Calu3 (cell line): ENCODE measurements around the gene TMEM63B. TPM values are rescaled to one million over a fixed set of nuclear protein-coding genes. Genes with fewer than 3 reads are reported as not detected.
A peak's percentile ranks its signal among the peaks of the same experiment; 100 is the strongest.

Experiments
- BruUV-seq: library from RNA; stranded (reverse); fragments of 400-500 nt; replicated peaks from 2 replicates; lab custom pipeline; 2021; lab: Mats Ljungman, UMichigan
- CTCF ChIA-PET: fragments of 300-600 bp; sonication (Branson Sonifier 250); formaldehyde crosslinking; loops from one replicate; lab custom pipeline; 2022; ENCODE audit warnings: antibody characterized with exemption; lab: Charles Lee
- DNase-seq: peaks from one replicate; pipeline ENCODE4 v3.0.0; 2022
- H3K27ac Mint-ChIP-seq: one replicate; pipeline ENCODE4 v1.8.0; 2022; ENCODE audit warnings: mixed read lengths; ENCODE audit not compliant: unreplicated experiment
- H3K27me3 Mint-ChIP-seq: one replicate; pipeline ENCODE4 v1.8.0; 2022; ENCODE audit warnings: mixed read lengths; ENCODE audit not compliant: unreplicated experiment
- H3K36me3 Mint-ChIP-seq: one replicate; pipeline ENCODE4 v1.8.0; 2022; ENCODE audit warnings: mild to moderate bottlenecking, moderate library complexity, mixed read lengths; ENCODE audit not compliant: insufficient read depth, unreplicated experiment
- H3K4me1 Mint-ChIP-seq: one replicate; pipeline ENCODE4 v1.8.0; 2022; ENCODE audit warnings: mild to moderate bottlenecking, low read depth, mixed read lengths; ENCODE audit not compliant: unreplicated experiment
- H3K4me3 Mint-ChIP-seq: one replicate; pipeline ENCODE4 v1.8.0; 2022; ENCODE audit warnings: mild to moderate bottlenecking, low read depth, moderate library complexity, mixed read lengths; ENCODE audit not compliant: unreplicated experiment
- H3K9me3 Mint-ChIP-seq: one replicate; pipeline ENCODE4 v1.8.0; 2022; ENCODE audit warnings: low read depth, mixed read lengths; ENCODE audit not compliant: unreplicated experiment
- intact Hi-C: fragments of 100-400 bp; cut with micrococcal nuclease; formaldehyde crosslinking; loops from one replicate; pipeline ENCODE4 v1.10.0; 2022; ENCODE audit not compliant: unreplicated experiment
- total RNA-seq: library from RNA; stranded (reverse); gene quantifications from 2 replicates; pipeline ENCODE4 v1.2.3, GENCODE V29; 2022
- TF ChIP-seq, protein P1 (sequence below): fragments of 200-600 bp; IDR thresholded peaks from one replicate; pipeline ENCODE4 v1.8.0; 2022; ENCODE audit warnings: antibody characterized with exemption; ENCODE audit not compliant: unreplicated experiment

Gene TMEM63B
- total RNA-seq, 1 experiment from 2014 or later = 84.2 TPM

DNA sequence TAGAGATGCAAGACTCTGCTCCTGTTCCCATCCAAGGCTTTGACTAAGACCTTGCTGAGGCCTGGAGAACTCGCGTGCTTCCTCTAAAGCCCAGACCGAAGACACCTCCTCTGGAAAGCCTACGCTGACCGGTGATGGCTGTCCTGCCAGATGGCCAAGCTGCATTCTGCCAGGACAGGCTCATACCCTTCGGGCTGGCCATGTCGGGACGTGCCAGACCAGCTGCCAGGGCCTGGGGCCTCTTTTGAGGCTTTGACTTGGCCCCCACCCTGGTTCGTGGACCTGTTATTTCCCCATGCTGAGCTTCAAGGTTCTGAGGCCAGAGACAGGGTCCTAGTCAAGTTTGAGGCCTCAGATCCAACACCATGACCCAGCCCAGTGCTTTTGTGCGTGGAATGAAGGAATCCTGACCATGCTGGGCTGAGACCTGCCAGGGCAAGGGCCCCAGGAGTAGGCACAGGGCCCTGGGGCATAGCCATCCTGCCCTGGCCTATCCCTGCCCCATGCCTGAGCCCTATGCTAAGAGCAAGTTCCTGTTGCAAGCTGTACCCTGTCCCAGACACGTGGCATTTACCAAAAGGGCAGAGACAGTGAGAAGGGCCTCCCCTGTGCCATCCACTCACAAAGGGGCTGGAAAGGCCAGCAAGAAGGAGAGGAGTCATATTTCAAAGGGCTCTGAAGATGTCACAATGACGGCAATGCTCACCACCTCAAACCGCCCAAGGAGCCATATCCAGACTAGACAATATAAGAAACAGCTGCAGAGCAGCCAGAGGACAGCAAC is 42.9 kb upstream of the TMEM63B start:
- Mint-ChIP-seq H3K36me3 (peaks cover 20% of the 10 kb centered on the region), H3K27ac (no peak overlapping the region), H3K9me3 (no peaks in the 10 kb centered on the region), H3K4me1 (peaks cover 10% of the 10 kb centered on the region), H3K27me3 (no peaks in the 10 kb centered on the region), H3K4me3 (no peak overlapping the region)
- TF ChIP-seq, protein P1, sequence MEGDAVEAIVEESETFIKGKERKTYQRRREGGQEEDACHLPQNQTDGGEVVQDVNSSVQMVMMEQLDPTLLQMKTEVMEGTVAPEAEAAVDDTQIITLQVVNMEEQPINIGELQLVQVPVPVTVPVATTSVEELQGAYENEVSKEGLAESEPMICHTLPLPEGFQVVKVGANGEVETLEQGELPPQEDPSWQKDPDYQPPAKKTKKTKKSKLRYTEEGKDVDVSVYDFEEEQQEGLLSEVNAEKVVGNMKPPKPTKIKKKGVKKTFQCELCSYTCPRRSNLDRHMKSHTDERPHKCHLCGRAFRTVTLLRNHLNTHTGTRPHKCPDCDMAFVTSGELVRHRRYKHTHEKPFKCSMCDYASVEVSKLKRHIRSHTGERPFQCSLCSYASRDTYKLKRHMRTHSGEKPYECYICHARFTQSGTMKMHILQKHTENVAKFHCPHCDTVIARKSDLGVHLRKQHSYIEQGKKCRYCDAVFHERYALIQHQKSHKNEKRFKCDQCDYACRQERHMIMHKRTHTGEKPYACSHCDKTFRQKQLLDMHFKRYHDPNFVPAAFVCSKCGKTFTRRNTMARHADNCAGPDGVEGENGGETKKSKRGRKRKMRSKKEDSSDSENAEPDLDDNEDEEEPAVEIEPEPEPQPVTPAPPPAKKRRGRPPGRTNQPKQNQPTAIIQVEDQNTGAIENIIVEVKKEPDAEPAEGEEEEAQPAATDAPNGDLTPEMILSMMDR = no peak
- intact Hi-C loops = no loop called here
- BruUV-seq = no TSS peak
- DNase-seq = no peak
- CTCF ChIA-PET = interaction anchor here (0.5 to 0.7 kb wide), 7 partner anchors 35 to 1062 kb away, joined by 3 to 15 read pairs (median 3); no protein-coding TSS in a partner anchor

DNA sequence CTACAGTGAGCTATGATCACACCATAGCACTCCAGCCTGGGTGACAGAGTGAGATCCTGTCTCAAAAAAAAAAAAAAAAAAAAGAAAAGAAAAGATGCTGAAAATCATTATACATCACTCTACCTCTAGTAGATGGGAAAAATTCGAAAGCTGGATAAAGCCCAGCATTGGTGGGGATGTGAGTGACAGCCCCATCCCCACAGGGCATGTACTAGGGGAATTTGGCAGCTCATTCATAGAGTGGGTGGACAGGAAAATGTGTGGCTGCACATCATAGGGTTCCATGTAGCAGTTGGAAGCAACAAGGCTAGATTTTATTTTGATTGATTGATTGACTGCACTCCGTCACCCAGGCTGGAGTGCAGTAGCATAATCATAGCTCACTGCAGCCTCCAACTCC is 42.1 kb upstream of the TMEM63B start:
- Mint-ChIP-seq H3K27ac (no peak overlapping the region), H3K9me3 (no peaks in the 10 kb centered on the region)
- CTCF ChIA-PET = interaction anchor here (0.5 to 0.9 kb wide), 7 partner anchors 9 to 1063 kb away, joined by 3 to 8 read pairs (median 3); no protein-coding TSS in a partner anchor

GRCh38 chr6:44086931-44087574 is 40.3 kb upstream of the TMEM63B start:
- H3K4me3 Mint-ChIP-seq = no peak overlapping the region
- H3K9me3 Mint-ChIP-seq = no peaks in the 10 kb centered on the region
- no TSS peak for BruUV-seq
- H3K27me3 Mint-ChIP-seq = no peaks in the 10 kb centered on the region
- peaks cover 8% of the 10 kb centered on the region for H3K4me1 Mint-ChIP-seq
- intact Hi-C loops = no loop called here
- peak; percentile 75 for DNase-seq
- CTCF ChIA-PET = interaction anchor here (1.4 to 1.8 kb wide), 3 partner anchors 10 to 362 kb away, joined by 3 to 7 read pairs (median 4); no protein-coding TSS in a partner anchor
- TF ChIP-seq, protein P1 = no peak
- H3K27ac Mint-ChIP-seq = no peak overlapping the region
- peaks cover 28% of the 10 kb centered on the region for H3K36me3 Mint-ChIP-seq

More for the DNA sequence above, 42.1 kb upstream of the TMEM63B start:
- Mint-ChIP-seq H3K4me1 (peaks cover 8% of the 10 kb centered on the region), H3K36me3 (peaks cover 19% of the 10 kb centered on the region), H3K4me3 (no peak overlapping the region), H3K27me3 (no peaks in the 10 kb centered on the region)
- DNase-seq = no peak
- BruUV-seq = no TSS peak
- intact Hi-C loops = no loop called here
- TF ChIP-seq, protein P1 = no peak

GRCh38 chr6:44087623-44088022 is 39.7 kb upstream of the TMEM63B start:
- no peak overlapping the region for H3K4me3 Mint-ChIP-seq
- peaks cover 8% of the 10 kb centered on the region for H3K4me1 Mint-ChIP-seq
- no peak for DNase-seq
- CTCF ChIA-PET = interaction anchor here (0.6 to 1.6 kb wide), 3 partner anchors 12 to 363 kb away, joined by 3 to 7 read pairs (median 3); no protein-coding TSS in a partner anchor
- TF ChIP-seq, protein P1 = no peak
- H3K36me3 Mint-ChIP-seq = peaks cover 28% of the 10 kb centered on the region
- intact Hi-C loops = no loop called here
- H3K9me3 Mint-ChIP-seq = no peaks in the 10 kb centered on the region
- H3K27ac Mint-ChIP-seq = no peak overlapping the region
- BruUV-seq = no TSS peak
- H3K27me3 Mint-ChIP-seq = no peaks in the 10 kb centered on the region
